OCI-LY1 (cell line): ENCODE results near the gene PDK4.

Experiments
- CTCF ChIP-seq: fragments of 200-600 bp; sonication (generic), shearing (Covaris generic); IDR thresholded peaks from 2 replicates; pipeline ENCODE4 v1.5.1; 2017; ENCODE audit warnings: mild to moderate bottlenecking, antibody characterized with exemption, low read length, moderate library complexity, mixed read lengths
- EZH2 ChIP-seq: fragments of 200-600 bp; sonication (generic), shearing (Covaris generic); IDR thresholded peaks from 2 replicates; pipeline ENCODE4 v1.8.0; 2017; ENCODE audit warnings: borderline replicate concordance, mixed run types, mild to moderate bottlenecking, antibody characterized with exemption, low read length, moderate library complexity, mixed read lengths

- no peak for TF ChIP-seq CTCF
- TF ChIP-seq EZH2: no peak
Measured at GRCh38 chr7:95619517-95619916, 23.2 kb upstream of the PDK4 start.
